ENCODE measurements around the gene DRC7. TPM values are rescaled to one million over a fixed set of nuclear protein-coding genes. Genes with fewer than 3 reads are reported as not detected.

Gene DRC7
- total and polyA plus RNA-seq, 9 of the 15 experiments (the other 6 are each of a cell fraction or from before 2014, with no cell fraction given): 0.04 to 0.33 (median 0.12) TPM; not detected in 3

DNA sequence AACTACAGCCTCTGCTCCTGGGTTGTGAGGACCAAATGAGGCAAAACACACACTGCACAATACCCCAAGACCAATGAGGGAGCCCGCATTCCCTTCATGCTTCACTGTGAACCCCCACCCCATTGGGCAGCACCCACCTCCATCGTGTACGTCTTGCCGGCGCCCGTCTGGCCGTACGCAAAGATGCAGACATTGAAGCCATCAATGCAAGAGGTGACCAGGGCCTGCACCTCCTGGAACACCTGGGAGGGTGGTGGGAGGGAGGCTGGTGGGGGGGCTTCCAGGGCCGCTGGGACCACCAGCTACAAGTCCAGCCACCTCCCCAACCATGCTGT lies 69.4 kb downstream of the DRC7 start:
- Histone ChIP-seq H2AFZ (ENCODE audit: low read depth, low read length) (no peak overlapping the region), H3K4me3 (no peak overlapping the region), H3K79me2 (ENCODE audit: control insufficient read depth, insufficient read depth, low read length) (no peaks in the 10 kb centered on the region), H3K27me3 (ENCODE audit: control insufficient read depth in 2 of 2, insufficient read depth in 2 of 2, low read length in 2 of 2) (no peaks in the 10 kb centered on the region), H3K4me2 (ENCODE audit: insufficient read depth, low read length) (no peak overlapping the region), H3K9me1 (ENCODE audit: control insufficient read depth, insufficient read depth, low read length) (no peaks in the 10 kb centered on the region), H3K9ac (ENCODE audit: insufficient read depth in 1 of 2, low read depth in 2 of 2, low read length in 2 of 2) (no peak overlapping the region), H3K9me3 (replicated peaks; ENCODE audit: control insufficient read depth, insufficient read depth, low read depth, low read length) (no peaks in the 10 kb centered on the region), H3K4me1 (replicated peaks in 1 of 2; ENCODE audit: control insufficient read depth in 2 of 2, insufficient read depth in 2 of 2, low read length in 2 of 2) (peaks cover 4 to 40% of the 10 kb centered on the region in 2 experiments; a peak in 3 of 5 replicates), H3K36me3 (ENCODE audit: control insufficient read depth, insufficient read depth, low read length) (peaks cover 85% of the 10 kb centered on the region), H3K27ac (ENCODE audit: extremely low read depth, low read depth, low read length) (no peak overlapping the region; the same call in 2 of the 3 replicates), H4K20me1 (replicated peaks; ENCODE audit: control insufficient read depth, insufficient read depth, low read length) (no peaks in the 10 kb centered on the region)
- BruUV-seq (replicated peaks): no TSS peak
- ChIA-PET POLR2A (interaction anchor here (1.3 kb wide), 1 partner anchor 29 kb away, joined by 3 read pairs; no protein-coding TSS in a partner anchor), CTCF (ENCODE audit: low intra/inter-chr PET ratio) (no interaction called here)
- intact Hi-C loops (cut with micrococcal nuclease): no loop called here
- FAIRE-seq (no peak), ATAC-seq (no peak), DNase-seq (ENCODE audit: extremely low read depth in 1 of 4, low spot score in 3 of 4) (no peak)
- in situ Hi-C loops (cut with MboI): no loop called here
- WGBS (ENCODE audit: insufficient coverage, low coverage, missing lambda C conversion rate): 94% methylated on average over 6 of the region's 9 CpGs
- TF ChIP-seq, protein P1, sequence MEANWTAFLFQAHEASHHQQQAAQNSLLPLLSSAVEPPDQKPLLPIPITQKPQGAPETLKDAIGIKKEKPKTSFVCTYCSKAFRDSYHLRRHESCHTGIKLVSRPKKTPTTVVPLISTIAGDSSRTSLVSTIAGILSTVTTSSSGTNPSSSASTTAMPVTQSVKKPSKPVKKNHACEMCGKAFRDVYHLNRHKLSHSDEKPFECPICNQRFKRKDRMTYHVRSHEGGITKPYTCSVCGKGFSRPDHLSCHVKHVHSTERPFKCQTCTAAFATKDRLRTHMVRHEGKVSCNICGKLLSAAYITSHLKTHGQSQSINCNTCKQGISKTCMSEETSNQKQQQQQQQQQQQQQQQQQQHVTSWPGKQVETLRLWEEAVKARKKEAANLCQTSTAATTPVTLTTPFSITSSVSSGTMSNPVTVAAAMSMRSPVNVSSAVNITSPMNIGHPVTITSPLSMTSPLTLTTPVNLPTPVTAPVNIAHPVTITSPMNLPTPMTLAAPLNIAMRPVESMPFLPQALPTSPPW (CRISPR knock-in tag; IDR thresholded peaks at IDR 0.05): no peak
- TF ChIP-seq CBX5 (IDR thresholded peaks at IDR 0.05; ENCODE audit: borderline replicate concordance, low read depth) (no peak), MCM2 (IDR thresholded peaks at IDR 0.05; ENCODE audit: low read depth) (no peak), ZNF224 (CRISPR knock-in tag; IDR thresholded peaks at IDR 0.05) (no peak), RBBP5 (IDR thresholded peaks at IDR 0.05; ENCODE audit: borderline replicate concordance, insufficient read depth, low read length, poor library complexity, severe bottlenecking) (no peak)
- TF ChIP-seq, protein P2, sequence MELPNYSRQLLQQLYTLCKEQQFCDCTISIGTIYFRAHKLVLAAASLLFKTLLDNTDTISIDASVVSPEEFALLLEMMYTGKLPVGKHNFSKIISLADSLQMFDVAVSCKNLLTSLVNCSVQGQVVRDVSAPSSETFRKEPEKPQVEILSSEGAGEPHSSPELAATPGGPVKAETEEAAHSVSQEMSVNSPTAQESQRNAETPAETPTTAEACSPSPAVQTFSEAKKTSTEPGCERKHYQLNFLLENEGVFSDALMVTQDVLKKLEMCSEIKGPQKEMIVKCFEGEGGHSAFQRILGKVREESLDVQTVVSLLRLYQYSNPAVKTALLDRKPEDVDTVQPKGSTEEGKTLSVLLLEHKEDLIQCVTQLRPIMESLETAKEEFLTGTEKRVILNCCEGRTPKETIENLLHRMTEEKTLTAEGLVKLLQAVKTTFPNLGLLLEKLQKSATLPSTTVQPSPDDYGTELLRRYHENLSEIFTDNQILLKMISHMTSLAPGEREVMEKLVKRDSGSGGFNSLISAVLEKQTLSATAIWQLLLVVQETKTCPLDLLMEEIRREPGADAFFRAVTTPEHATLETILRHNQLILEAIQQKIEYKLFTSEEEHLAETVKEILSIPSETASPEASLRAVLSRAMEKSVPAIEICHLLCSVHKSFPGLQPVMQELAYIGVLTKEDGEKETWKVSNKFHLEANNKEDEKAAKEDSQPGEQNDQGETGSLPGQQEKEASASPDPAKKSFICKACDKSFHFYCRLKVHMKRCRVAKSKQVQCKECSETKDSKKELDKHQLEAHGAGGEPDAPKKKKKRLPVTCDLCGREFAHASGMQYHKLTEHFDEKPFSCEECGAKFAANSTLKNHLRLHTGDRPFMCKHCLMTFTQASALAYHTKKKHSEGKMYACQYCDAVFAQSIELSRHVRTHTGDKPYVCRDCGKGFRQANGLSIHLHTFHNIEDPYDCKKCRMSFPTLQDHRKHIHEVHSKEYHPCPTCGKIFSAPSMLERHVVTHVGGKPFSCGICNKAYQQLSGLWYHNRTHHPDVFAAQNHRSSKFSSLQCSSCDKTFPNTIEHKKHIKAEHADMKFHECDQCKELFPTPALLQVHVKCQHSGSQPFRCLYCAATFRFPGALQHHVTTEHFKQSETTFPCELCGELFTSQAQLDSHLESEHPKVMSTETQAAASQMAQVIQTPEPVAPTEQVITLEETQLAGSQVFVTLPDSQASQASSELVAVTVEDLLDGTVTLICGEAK (IDR thresholded peaks at IDR 0.05): no peak
- TF ChIP-seq, protein P2 (CRISPR knock-in tag; IDR thresholded peaks at IDR 0.05): no peak
- TF ChIP-seq, protein P3, sequence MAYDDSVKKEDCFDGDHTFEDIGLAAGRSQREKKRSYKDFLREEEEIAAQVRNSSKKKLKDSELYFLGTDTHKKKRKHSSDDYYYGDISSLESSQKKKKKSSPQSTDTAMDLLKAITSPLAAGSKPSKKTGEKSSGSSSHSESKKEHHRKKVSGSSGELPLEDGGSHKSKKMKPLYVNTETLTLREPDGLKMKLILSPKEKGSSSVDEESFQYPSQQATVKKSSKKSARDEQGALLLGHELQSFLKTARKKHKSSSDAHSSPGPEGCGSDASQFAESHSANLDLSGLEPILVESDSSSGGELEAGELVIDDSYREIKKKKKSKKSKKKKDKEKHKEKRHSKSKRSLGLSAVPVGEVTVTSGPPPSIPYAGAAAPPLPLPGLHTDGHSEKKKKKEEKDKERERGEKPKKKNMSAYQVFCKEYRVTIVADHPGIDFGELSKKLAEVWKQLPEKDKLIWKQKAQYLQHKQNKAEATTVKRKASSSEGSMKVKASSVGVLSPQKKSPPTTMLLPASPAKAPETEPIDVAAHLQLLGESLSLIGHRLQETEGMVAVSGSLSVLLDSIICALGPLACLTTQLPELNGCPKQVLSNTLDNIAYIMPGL (CRISPR knock-in tag; IDR thresholded peaks at IDR 0.05): no peak
